Measurements from ENCODE around the gene HAUS8. TPM values are rescaled to one million over a fixed set of nuclear protein-coding genes. Genes with fewer than 3 reads are reported as not detected.
A peak's percentile ranks its signal among the peaks of the same experiment; 100 is the strongest.

The HAUS8 gene
- total and polyA plus RNA-seq, 2 experiments from 2014 or later: 2.8 to 5.5 TPM

DNA sequence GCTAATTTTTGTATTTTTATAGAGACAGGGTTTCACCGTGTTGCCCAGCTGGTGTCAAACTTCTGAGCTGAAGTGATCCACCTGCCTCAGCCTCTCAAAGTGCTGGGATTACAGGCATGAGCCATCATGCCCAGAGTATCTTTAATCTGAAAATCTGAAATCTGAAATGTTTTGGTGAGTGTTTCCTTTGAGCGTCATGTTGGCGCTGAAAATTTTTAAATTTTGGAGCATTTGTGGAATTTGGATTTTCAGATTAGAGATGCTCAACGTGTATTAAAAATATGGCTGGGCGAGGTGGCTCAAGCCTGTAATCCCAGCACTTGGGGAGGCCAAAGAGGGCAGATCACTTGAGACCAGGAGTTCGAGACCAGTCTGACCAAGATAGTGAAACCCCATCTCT, 43.5 kb downstream of the HAUS8 start:
- Histone ChIP-seq H3K4me1 (ENCODE audit: insufficient read depth) (peaks cover 4% of the 10 kb centered on the region), H3K9me2 (replicated peaks; ENCODE audit: insufficient read depth) (no peaks in the 10 kb centered on the region), H3K27ac (no peak overlapping the region), H3K79me2 (no peaks in the 10 kb centered on the region), H3K4me3 (no peak overlapping the region), H2AFZ (no peak overlapping the region), H3K9me3 (ENCODE audit: low read depth) (no peaks in the 10 kb centered on the region), H3K4me2 (no peak overlapping the region), H4K20me1 (ENCODE audit: insufficient read depth, poor library complexity, severe bottlenecking) (no peaks in the 10 kb centered on the region), H3K27me3 (no peaks in the 10 kb centered on the region), H3K36me3 (replicated peaks; ENCODE audit: insufficient read depth, low read depth) (no peaks in the 10 kb centered on the region)
- WGBS (ENCODE audit: low lambda C conversion rate, missing lambda C conversion rate): 93% methylated on average over 6 of the region's 6 CpGs
- no peak for DNase-seq (ENCODE audit: low spot score)
- TF ChIP-seq EZH2phosphoT487 (IDR thresholded peaks at IDR 0.05; ENCODE audit: low read depth, severe bottlenecking, unreplicated experiment) (no peak), EZH2 (IDR thresholded peaks at IDR 0.05; ENCODE audit: borderline replicate concordance) (no peak)
- TF ChIP-seq, protein P1, sequence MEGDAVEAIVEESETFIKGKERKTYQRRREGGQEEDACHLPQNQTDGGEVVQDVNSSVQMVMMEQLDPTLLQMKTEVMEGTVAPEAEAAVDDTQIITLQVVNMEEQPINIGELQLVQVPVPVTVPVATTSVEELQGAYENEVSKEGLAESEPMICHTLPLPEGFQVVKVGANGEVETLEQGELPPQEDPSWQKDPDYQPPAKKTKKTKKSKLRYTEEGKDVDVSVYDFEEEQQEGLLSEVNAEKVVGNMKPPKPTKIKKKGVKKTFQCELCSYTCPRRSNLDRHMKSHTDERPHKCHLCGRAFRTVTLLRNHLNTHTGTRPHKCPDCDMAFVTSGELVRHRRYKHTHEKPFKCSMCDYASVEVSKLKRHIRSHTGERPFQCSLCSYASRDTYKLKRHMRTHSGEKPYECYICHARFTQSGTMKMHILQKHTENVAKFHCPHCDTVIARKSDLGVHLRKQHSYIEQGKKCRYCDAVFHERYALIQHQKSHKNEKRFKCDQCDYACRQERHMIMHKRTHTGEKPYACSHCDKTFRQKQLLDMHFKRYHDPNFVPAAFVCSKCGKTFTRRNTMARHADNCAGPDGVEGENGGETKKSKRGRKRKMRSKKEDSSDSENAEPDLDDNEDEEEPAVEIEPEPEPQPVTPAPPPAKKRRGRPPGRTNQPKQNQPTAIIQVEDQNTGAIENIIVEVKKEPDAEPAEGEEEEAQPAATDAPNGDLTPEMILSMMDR (IDR thresholded peaks at IDR 0.05; ENCODE audit: poor library complexity): no peak

DNA sequence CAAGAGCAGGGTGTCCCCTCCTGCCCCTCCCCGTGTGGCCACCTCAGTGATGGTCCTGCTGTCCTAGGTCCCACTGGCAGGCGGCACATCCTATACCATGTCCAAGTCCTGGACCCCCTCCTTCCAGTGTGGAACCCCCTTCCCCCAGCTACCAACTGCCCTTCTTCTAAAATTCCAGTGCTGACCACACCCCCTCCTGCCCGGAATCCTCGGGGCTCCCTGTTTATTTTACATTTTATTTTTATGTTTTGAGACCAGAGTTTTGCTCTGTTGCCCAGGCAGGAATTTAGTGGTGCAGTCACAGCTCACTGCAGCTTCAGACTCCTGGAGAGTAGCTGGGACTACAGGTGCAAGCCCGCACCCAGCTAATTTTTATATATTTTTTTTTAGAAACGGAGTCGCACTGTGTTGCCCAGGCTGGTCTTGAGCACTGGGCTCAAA, 47.7 kb downstream of the HAUS8 start:
- Histone ChIP-seq H3K79me2 (no peaks in the 10 kb centered on the region), H3K27ac (no peak overlapping the region), H3K9me3 (ENCODE audit: low read depth) (no peaks in the 10 kb centered on the region), H3K27me3 (peaks cover 7% of the 10 kb centered on the region), H3K9me2 (replicated peaks; ENCODE audit: insufficient read depth) (no peaks in the 10 kb centered on the region), H2AFZ (no peak overlapping the region), H3K36me3 (replicated peaks; ENCODE audit: insufficient read depth, low read depth) (no peaks in the 10 kb centered on the region), H3K4me3 (no peak overlapping the region), H3K4me2 (peak overlapping the region; percentile 95), H3K4me1 (ENCODE audit: insufficient read depth) (peaks cover 10% of the 10 kb centered on the region), H4K20me1 (ENCODE audit: insufficient read depth, poor library complexity, severe bottlenecking) (no peaks in the 10 kb centered on the region)
- TF ChIP-seq, protein P1 (IDR thresholded peaks at IDR 0.05; ENCODE audit: poor library complexity): no peak
- TF ChIP-seq EZH2phosphoT487 (IDR thresholded peaks at IDR 0.05; ENCODE audit: low read depth, severe bottlenecking, unreplicated experiment): no peak
- no peak for TF ChIP-seq EZH2 (IDR thresholded peaks at IDR 0.05; ENCODE audit: borderline replicate concordance)
- WGBS (ENCODE audit: low lambda C conversion rate, missing lambda C conversion rate): 61% methylated on average over 7 of the region's 7 CpGs
- no peak for DNase-seq (ENCODE audit: low spot score)

DNA sequence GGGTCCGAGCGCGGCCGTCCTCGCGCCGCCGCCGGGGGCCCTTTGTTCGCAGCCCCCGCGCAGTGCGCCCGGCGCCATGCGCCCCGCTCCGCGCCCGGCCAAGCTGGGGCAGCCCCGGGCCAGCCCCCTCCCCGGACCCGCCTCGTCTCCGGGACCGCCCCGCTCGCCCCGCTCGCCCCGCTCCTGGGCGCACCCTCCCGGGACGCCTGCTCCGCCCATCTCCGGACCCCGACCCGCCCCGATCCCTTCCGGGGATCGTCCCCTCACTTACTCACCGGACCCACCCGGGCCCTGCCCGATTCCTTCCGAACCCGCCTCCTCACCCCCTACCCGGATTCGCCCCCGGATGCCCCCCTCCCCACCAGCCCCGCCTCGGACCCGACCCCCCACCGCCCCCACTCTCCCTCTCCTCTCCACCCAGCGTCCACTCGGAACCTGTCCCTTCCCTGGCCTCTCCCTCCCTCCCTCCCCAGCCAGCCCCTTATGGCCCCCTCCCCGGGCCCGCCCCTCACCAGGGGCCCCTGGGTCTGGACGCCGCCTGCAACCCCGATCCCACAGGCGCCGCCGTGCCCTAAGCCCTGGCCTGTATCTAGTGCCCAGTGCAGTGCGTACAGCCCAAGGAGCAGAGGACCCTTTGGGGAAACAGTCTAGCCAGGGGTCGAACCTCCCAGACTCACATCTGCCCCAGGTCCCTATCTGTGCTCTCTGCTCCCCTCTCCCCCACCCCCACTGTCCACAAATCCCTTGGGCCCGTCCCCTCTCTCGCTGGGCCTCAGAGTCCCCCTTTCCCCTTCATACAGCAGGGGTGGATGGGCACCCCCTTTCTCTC, 48.3 kb downstream of the HAUS8 start, which contains the start of gene CPAMD8:
CPAMD8 (minus strand) TSS at position 105 of the 829 bp plus-strand sequence. CDS start 168 bp downstream, outside the sequence.
- WGBS (ENCODE audit: low lambda C conversion rate, missing lambda C conversion rate): 3% methylated on average over 14 of the region's 67 CpGs
- Histone ChIP-seq H3K9me2 (replicated peaks; ENCODE audit: insufficient read depth) (no peaks in the 10 kb centered on the region), H2AFZ (peak within 1 kb of the TSS; percentile 38), H3K4me3 (peak within 1 kb of the TSS; percentile 13), H3K4me2 (peak within 1 kb of the TSS; percentile 95), H3K36me3 (replicated peaks; ENCODE audit: insufficient read depth, low read depth) (no peaks in the 10 kb centered on the region), H3K9me3 (ENCODE audit: low read depth) (no peaks in the 10 kb centered on the region), H3K27ac (peak within 1 kb of the TSS; percentile 31), H3K4me1 (ENCODE audit: insufficient read depth) (peaks cover 10% of the 10 kb centered on the region), H4K20me1 (ENCODE audit: insufficient read depth, poor library complexity, severe bottlenecking) (no peaks in the 10 kb centered on the region), H3K27me3 (peaks cover 7% of the 10 kb centered on the region), H3K79me2 (no peaks in the 10 kb centered on the region)
- DNase-seq (ENCODE audit: low spot score): peak; percentile 43
- no peak for TF ChIP-seq EZH2 (IDR thresholded peaks at IDR 0.05; ENCODE audit: borderline replicate concordance)
- no peak for TF ChIP-seq EZH2phosphoT487 (IDR thresholded peaks at IDR 0.05; ENCODE audit: low read depth, severe bottlenecking, unreplicated experiment)
- TF ChIP-seq, protein P1 (IDR thresholded peaks at IDR 0.05; ENCODE audit: poor library complexity): no peak

Measured in hepatocyte (in vitro differentiated cells).